Measurements from ENCODE around the gene B3GALT6.

The B3GALT6 gene

DNA sequence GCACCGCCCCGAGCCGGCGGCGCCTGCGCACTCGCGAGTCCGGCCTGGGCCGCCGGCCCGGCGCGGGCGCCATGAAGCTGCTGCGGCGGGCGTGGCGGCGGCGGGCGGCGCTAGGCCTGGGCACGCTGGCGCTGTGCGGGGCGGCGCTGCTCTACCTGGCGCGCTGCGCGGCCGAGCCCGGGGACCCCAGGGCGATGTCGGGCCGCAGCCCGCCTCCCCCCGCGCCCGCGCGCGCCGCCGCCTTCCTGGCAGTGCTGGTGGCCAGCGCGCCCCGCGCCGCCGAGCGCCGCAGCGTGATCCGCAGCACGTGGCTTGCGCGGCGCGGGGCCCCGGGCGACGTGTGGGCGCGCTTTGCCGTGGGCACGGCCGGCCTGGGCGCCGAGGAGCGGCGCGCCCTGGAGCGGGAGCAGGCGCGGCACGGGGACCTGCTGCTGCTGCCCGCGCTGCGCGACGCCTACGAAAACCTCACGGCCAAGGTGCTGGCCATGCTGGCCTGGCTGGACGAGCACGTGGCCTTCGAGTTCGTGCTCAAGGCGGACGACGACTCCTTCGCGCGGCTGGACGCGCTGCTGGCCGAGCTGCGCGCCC, at the start of gene B3GALT6:
Gene B3GALT6 (plus strand): TSS at position 30 of the 588 bp plus-strand sequence. CDS start 42 bp downstream, at position 72.
- peak within 1 kb of the TSS; percentile 77 for H3K4me3 ChIP-seq (ENCODE audit: low read length)
- no peak for DNase-seq (ENCODE audit: low read depth)
- TF ChIP-seq, protein P1, sequence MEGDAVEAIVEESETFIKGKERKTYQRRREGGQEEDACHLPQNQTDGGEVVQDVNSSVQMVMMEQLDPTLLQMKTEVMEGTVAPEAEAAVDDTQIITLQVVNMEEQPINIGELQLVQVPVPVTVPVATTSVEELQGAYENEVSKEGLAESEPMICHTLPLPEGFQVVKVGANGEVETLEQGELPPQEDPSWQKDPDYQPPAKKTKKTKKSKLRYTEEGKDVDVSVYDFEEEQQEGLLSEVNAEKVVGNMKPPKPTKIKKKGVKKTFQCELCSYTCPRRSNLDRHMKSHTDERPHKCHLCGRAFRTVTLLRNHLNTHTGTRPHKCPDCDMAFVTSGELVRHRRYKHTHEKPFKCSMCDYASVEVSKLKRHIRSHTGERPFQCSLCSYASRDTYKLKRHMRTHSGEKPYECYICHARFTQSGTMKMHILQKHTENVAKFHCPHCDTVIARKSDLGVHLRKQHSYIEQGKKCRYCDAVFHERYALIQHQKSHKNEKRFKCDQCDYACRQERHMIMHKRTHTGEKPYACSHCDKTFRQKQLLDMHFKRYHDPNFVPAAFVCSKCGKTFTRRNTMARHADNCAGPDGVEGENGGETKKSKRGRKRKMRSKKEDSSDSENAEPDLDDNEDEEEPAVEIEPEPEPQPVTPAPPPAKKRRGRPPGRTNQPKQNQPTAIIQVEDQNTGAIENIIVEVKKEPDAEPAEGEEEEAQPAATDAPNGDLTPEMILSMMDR (conservative IDR thresholded peaks at IDR 0.05; ENCODE audit: low read depth, low read length), result no peak

DNA sequence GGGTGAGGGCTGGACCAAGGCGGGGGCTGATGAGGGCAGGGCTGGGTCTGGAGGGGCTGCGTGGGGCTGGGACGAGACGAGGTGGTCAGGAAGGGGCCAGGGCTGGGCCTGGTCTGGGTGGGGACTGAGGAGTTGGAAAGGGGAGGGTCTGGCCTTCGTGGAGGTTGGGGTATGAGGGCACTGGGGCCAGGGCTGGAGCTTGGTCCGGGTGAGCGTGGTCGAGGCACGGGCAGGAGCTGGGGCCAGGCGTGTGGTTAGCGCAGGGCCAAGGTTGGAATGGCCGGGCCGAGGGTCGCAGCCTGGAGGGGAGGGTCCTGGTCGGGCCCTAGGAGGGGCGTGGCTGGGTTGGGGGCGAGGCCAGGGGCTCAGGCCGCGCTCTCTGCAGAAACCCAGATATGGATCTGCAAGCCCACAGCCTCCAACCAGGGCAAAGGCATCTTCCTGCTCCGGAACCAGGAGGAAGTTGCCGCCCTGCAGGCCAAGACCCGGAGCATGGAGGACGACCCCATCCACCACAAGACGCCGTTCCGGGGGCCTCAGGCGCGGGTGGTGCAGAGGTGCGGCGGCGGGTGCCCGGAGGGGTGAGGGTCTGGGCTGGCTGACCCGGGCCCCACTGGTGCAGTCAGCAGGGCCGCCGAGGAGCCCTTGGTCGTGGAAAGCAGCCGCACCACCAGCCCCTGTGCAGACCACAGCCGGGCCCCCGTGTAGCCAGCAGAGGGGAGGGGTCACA, 49.4 kb upstream of the B3GALT6 start:
- H3K4me3 ChIP-seq (ENCODE audit: low read length), result no peak overlapping the region
- TF ChIP-seq, protein P1 (conservative IDR thresholded peaks at IDR 0.05; ENCODE audit: low read depth, low read length), result no peak
- no peak for DNase-seq (ENCODE audit: low read depth)

DNA sequence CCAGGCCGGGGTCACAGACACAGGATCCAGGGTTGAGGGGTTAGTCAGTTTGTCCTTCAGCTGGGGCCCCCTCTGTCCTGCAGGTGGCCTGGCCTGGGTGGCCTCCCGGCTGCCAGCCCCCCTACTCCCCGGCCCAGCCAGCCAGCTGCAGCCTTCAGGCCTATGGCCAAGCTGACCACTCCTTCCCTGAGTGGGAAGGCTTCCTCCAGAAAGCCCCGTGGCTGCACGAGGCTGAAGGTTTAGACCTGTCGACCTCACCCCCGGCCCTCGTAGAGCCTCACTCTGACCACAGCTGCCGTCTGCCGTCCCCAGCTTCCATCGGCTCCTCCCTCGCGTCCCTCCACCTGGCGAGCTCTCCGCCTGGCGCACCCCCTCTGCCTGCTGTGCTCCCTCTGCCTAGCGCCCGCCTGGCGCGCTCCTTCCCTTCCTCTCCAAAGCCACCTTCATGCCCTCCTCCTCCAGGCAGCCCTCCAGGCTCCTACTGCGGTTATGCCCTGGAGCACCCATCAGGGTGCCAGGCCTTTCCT, 48.8 kb upstream of the B3GALT6 start:
- TF ChIP-seq, protein P1 (conservative IDR thresholded peaks at IDR 0.05; ENCODE audit: low read depth, low read length), result no peak
- no peak for DNase-seq (ENCODE audit: low read depth)
- H3K4me3 ChIP-seq (ENCODE audit: low read length), result no peak overlapping the region

DNA sequence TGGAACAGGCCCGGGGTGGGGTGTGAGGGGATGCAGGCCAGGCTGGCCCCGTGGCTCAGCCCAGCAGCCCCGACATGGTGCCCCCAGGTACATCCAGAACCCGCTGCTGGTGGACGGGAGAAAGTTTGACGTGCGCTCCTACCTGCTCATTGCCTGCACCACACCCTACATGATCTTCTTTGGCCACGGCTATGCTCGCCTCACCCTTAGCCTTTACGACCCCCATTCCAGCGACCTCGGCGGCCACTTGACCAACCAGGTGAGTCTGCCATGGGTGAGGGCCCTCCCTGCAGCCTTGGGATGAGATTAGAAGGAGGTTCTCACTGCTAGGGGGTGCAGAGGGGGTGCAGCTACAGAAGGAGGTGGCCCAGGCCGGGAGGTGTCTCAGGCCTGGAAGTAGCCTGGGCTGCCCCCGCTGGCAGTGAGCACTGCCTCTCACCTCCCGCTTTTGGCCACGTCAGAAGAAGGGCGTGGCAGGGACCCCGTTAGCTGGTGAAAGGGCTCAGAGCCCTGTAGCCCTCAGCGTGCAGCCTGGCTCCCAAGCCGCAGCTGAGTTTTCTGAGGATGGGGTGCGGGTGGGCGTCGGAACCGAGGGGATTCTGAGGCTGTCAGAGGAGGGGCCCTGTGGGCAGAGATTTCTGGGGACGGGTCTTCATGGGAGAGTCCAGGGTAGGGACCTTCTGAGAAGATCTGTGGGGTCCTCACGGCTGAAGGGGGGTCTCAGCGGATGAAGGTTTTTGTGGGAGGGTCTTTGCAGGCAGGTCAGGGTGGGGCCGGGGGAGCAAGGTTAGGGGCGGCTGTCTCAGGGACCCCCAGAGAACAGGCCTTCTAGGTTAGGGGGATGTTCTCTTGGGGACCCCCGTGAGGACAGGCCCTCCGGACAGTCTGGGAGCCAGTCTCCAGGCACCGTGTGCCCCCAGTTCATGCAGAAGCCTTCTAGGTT, 47.9 kb upstream of the B3GALT6 start:
- no peak overlapping the region for H3K4me3 ChIP-seq (ENCODE audit: low read length)
- TF ChIP-seq, protein P1 (conservative IDR thresholded peaks at IDR 0.05; ENCODE audit: low read depth, low read length), result no peak
- DNase-seq (ENCODE audit: low read depth), result no peak

DNA sequence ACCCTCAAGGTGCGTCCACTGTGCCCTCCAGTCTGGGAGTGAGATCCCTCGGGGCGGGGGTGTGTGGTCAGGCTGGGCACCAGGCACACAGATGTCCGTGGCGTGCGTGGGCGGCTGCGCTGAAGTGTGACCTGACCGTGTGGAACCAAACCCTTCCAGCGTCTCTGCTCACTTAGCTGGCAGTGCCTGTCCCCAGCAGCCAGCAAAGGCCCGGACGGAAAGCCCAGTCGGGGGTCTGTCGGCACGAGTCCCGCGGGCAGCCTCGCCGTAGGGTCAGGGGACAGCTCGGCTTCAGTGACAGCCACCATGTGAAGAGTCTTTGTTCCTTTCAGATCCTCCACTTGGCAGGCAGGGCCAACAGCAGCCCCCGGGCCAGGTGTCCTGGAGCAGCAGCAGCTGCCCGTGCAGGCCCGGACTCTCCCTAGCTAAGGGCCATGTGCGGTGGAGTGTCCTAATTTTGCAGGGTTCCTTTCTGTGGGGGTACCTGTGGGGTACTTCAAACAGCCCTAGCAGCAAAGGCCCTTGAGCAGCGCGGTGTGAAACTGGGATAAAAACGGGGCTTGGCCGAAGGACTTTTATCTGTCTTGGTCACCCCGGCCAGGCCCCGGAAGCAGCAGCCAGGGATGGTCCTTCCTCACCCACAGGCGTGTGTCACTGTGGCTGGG, 46.8 kb upstream of the B3GALT6 start:
- TF ChIP-seq, protein P1 (conservative IDR thresholded peaks at IDR 0.05; ENCODE audit: low read depth, low read length), result no peak
- DNase-seq (ENCODE audit: low read depth), result no peak
- H3K4me3 ChIP-seq (ENCODE audit: low read length), result no peak overlapping the region

DNA sequence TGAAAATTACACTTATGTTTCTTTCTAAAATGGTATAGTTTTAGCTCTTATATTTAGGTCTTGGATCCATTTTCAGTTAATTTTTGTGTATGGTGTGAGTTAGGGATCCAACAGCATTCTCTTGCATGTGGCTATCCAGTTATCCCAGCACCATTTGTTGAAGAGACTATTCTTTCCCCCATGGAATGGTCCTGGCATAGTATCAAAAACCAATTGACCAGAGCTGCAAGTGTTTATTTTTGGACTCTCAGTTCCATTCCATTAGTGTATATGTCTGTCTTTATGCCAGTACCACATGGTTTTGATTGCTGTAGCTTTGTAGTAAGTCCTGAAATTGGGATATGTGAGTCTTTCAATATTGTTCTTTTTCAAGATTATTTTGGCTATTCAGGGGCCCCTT, 44.1 kb upstream of the B3GALT6 start:
- no peak for DNase-seq (ENCODE audit: low read depth)
- TF ChIP-seq, protein P1 (conservative IDR thresholded peaks at IDR 0.05; ENCODE audit: low read depth, low read length), result no peak
- H3K4me3 ChIP-seq (ENCODE audit: low read length), result no peak overlapping the region
